B cell (primary cell): ENCODE data around the gene UNC5B. TPM values are rescaled to one million over a fixed set of nuclear protein-coding genes. Genes with fewer than 3 reads are reported as not detected.

ENCODE experiments used
- ATAC-seq: fragments of 200-7000 bp; cut with Tn5 transposase; one replicate; pipeline ENCODE4 v1.10.0; 2021; ENCODE audit warnings: low read depth, mild to moderate bottlenecking, moderate number of reproducible peaks, moderate library complexity
- CTCF ChIA-PET: fragments of 350-600 bp; sonication (Branson Sonifier 250); formaldehyde crosslinking; loops from one replicate; lab custom pipeline; 2021; ENCODE audit warnings: antibody characterized with exemption, inconsistent platforms; lab: Charles Lee
- POLR2A ChIA-PET: fragments of 350-600 bp; sonication (Branson Sonifier 250); formaldehyde crosslinking; loops from one replicate; lab custom pipeline; 2021; ENCODE audit warnings: antibody characterized with exemption; lab: Charles Lee
- DNase-seq: peaks from one replicate; pipeline ENCODE4 v3.0.0; 2013
- H2AFZ ChIP-seq: 2 replicates; pipeline ENCODE4 v1.6.1; 2012; ENCODE audit warnings: mild to moderate bottlenecking, low read depth, low read length; ENCODE audit not compliant: insufficient read depth, poor library complexity, severe bottlenecking
- H3K27ac ChIP-seq, 2 donors: 1 replicate in 1 of 2; 2 replicates in 1 of 2; pipeline ENCODE4 v1.5.1; 2012 to 2013; ENCODE audit warnings: low read length in 2 of 2, mild to moderate bottlenecking in 2 of 2, moderate library complexity in 1 of 2
- H3K27me3 ChIP-seq, 4 experiments: fragments of 200-600 bp in 1 of 4; sonication (generic) in 1 of 4; replicated peaks in 1 of 4; 1 replicate in 2 of 4; 2 replicates in 2 of 4; pipeline versions ENCODE4 v1.6.1 to v1.7.0; 2013 to 2016; ENCODE audit warnings: low read length in 3 of 4, mild to moderate bottlenecking in 2 of 4, mixed read lengths in 1 of 4, moderate library complexity in 1 of 4; ENCODE audit not compliant: insufficient read depth in 4 of 4, control insufficient read depth in 3 of 4; ENCODE audit errors: control extremely low read depth in 1 of 4
- H3K36me3 ChIP-seq, 2 experiments: replicated peaks in 1 of 2; 1 replicate in 1 of 2; 2 replicates in 1 of 2; pipeline versions ENCODE4 v1.6.1 to v1.7.1; 2013; ENCODE audit warnings: low read length in 1 of 2; ENCODE audit not compliant: insufficient read depth in 2 of 2, control insufficient read depth in 1 of 2; ENCODE audit errors: control extremely low read depth in 1 of 2, extremely low read depth in 1 of 2
- H3K4me1 ChIP-seq, 2 donors: fragments of 200-600 bp in 1 of 2; sonication (generic) in 1 of 2; 1 replicate in 1 of 2; 2 replicates in 1 of 2; pipeline versions ENCODE4 v1.5.1 to v1.6.1; 2013 to 2017; ENCODE audit warnings: low read length in 2 of 2; ENCODE audit not compliant: control insufficient read depth in 2 of 2, insufficient read depth in 2 of 2
- H3K4me2 ChIP-seq: replicated peaks from 2 replicates; pipeline ENCODE3; 2012; ENCODE audit warnings: mild to moderate bottlenecking, low read depth, low read length; ENCODE audit not compliant: poor library complexity, severe bottlenecking
- H3K4me3 ChIP-seq, 5 experiments: fragments of 200-600 bp in 1 of 5; sonication (generic) in 1 of 5; 1 replicate in 3 of 5; 2 replicates in 2 of 5; pipeline versions ENCODE4 v1.5.1 to v1.7.0; 2011 to 2016; ENCODE audit warnings: low read length in 4 of 5, mild to moderate bottlenecking in 4 of 5, low read depth in 2 of 5, control low read depth in 1 of 5, moderate library complexity in 1 of 5; ENCODE audit not compliant: insufficient read depth in 1 of 5; ENCODE audit errors: control extremely low read depth in 1 of 5, extremely low read depth in 1 of 5
- H3K79me2 ChIP-seq: fragments of 200-600 bp; sonication (generic); one replicate; pipeline ENCODE4 v1.6.0; 2016; ENCODE audit warnings: low read length; ENCODE audit not compliant: control insufficient read depth, insufficient read depth
- H3K9ac ChIP-seq: fragments of 200-600 bp; sonication (generic); 2 replicates; pipeline ENCODE4 v1.6.1; 2017; ENCODE audit warnings: mild to moderate bottlenecking, low read length, moderate library complexity
- H3K9me3 ChIP-seq, 3 donors: one replicate each; pipeline versions ENCODE4 v1.6.1 to v1.7.1; 2013; ENCODE audit warnings: low read length in 2 of 3; ENCODE audit not compliant: control insufficient read depth in 2 of 3, insufficient read depth in 1 of 3; ENCODE audit errors: control extremely low read depth in 1 of 3
- H4K20me1 ChIP-seq: 2 replicates; pipeline ENCODE4 v1.6.0; 2012; ENCODE audit warnings: mild to moderate bottlenecking, low read length; ENCODE audit not compliant: insufficient read depth, control insufficient read depth, poor library complexity, severe bottlenecking
- H3K27ac Mint-ChIP-seq: one replicate; pipeline ENCODE4 v1.8.0; 2021; ENCODE audit warnings: mixed read lengths
- H3K27me3 Mint-ChIP-seq: one replicate; pipeline ENCODE4 v1.8.0; 2021; ENCODE audit warnings: mixed read lengths
- H3K4me1 Mint-ChIP-seq: one replicate; pipeline ENCODE4 v1.8.0; 2021; ENCODE audit warnings: mixed read lengths
- H3K4me3 Mint-ChIP-seq: one replicate; pipeline ENCODE4 v1.8.0; 2021; ENCODE audit warnings: mixed read lengths
- H3K9me3 Mint-ChIP-seq: one replicate; pipeline ENCODE4 v1.8.0; 2022; ENCODE audit warnings: mixed read lengths; ENCODE audit not compliant: insufficient read depth
- EZH2 ChIP-seq: IDR thresholded peaks from 2 replicates; pipeline ENCODE4 v1.6.1; 2012; ENCODE audit warnings: borderline replicate concordance, low read depth, mild to moderate bottlenecking, moderate library complexity, low read length; ENCODE audit not compliant: insufficient read depth, poor library complexity, severe bottlenecking
- WGBS: methylation state at CpG from one replicate; pipeline ENCODE4 v1.1.5; 2013; ENCODE audit warnings: missing lambda C conversion rate; ENCODE audit not compliant: insufficient coverage; 5-methylcytosine and 5-hydroxymethylcytosine counted together
- intact Hi-C: fragments of 100-400 bp; cut with micrococcal nuclease; formaldehyde crosslinking; loops from one replicate; pipeline ENCODE4 v1.10.0; 2022
- polyA plus RNA-seq: library from polyadenylated mRNA; depleted of rRNA; stranded (reverse); fragments of >200 nt; gene quantifications from 2 replicates; pipeline ENCODE4 v1.2.3, GENCODE V29; 2012
- total RNA-seq, 2 donors: library from RNA; stranded (reverse); fragments of 120-200 nt in 1 of 2; gene quantifications; 1 replicate in 1 of 2; 2 replicates in 1 of 2; pipeline versions ENCODE4 v1.2.3 to v1.2.4, GENCODE V29; 2013 to 2022
- TF ChIP-seq, protein P1 (sequence below): fragments of 200-600 bp; IDR thresholded peaks from one replicate; pipeline ENCODE4 v1.8.0; 2022; ENCODE audit warnings: antibody characterized with exemption, mild to moderate bottlenecking

The UNC5B gene
- total and polyA plus RNA-seq, 2 donors (not counting 1 experiment from before 2014, with no cell fraction given) = not detected

DNA sequence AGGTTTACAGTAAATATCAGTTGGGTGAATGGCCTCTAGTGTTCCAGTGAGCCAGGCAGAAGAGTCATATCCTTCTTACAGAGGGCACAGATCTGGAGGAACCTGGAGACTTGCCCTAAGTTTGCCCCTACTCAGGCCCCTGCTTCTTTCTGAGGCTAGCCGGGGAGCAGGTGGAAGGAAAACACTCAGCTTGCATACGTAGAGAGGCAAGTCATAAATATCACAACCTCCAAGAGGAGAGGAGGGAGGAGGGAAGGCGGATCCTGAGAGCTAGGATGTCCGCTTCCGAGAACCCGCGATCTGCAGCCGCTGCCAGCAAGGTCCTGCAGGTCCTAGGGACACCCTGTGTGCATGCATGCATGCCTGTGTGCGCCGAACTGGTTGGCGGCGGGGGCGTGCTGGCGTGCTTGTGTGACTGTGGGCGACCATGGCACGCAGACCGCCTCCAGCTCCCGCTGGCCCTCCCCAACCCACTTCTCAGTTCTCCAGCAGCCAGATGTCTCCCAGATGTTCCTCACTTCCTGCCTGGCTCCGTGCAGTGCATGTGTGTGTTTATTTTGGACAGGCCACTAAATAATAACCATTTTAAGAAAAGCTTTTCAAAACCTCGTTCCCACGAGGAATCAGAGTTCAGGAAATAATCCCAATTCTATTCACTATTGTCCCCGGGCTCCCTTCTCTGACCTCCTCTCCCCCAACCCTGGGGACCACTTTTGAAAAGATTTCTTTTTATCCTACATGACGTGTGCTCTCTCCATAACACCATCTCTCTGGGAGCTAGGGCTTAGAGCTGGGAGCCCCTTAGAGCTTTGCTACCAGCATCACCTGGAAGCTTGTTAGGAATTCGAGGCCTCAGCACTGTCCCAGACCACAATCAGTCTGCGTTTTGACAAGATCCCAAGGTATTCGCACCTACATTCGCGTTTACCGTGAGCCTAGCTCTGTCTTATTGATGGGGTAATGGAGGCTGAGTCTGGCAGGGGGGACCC is 32.4 kb downstream of the UNC5B start:
- ATAC-seq (no peak), DNase-seq (no peak)
- H3K79me2 ChIP-seq = no peaks in the 10 kb centered on the region
- Mint-ChIP-seq H3K4me3 (no peak overlapping the region), H3K9me3 (no peaks in the 10 kb centered on the region), H3K27me3 (peaks cover 45% of the 10 kb centered on the region), H3K27ac (no peak overlapping the region), H3K4me1 (peaks cover 5% of the 10 kb centered on the region)
- no peak overlapping the region for H3K27ac ChIP-seq
- WGBS = 33% methylated on average over 26 of the region's 29 CpGs
- H4K20me1 ChIP-seq = no peaks in the 10 kb centered on the region
- intact Hi-C loops = no loop called here
- H3K4me3 ChIP-seq = no peak overlapping the region
- ChIA-PET CTCF (no interaction called here), POLR2A (no interaction called here)
- H3K4me2 ChIP-seq = no peak overlapping the region
- H3K27me3 ChIP-seq = peaks cover 0 to 14% (median 3%) of the 10 kb centered on the region in 4 experiments
- peaks cover 0 to 3% of the 10 kb centered on the region in 2 donors for H3K4me1 ChIP-seq
- no peaks in the 10 kb centered on the region for H3K36me3 ChIP-seq
- H3K9me3 ChIP-seq = no peaks in the 10 kb centered on the region
- H2AFZ ChIP-seq = no peak overlapping the region
- no peak overlapping the region for H3K9ac ChIP-seq
- TF ChIP-seq, protein P1, sequence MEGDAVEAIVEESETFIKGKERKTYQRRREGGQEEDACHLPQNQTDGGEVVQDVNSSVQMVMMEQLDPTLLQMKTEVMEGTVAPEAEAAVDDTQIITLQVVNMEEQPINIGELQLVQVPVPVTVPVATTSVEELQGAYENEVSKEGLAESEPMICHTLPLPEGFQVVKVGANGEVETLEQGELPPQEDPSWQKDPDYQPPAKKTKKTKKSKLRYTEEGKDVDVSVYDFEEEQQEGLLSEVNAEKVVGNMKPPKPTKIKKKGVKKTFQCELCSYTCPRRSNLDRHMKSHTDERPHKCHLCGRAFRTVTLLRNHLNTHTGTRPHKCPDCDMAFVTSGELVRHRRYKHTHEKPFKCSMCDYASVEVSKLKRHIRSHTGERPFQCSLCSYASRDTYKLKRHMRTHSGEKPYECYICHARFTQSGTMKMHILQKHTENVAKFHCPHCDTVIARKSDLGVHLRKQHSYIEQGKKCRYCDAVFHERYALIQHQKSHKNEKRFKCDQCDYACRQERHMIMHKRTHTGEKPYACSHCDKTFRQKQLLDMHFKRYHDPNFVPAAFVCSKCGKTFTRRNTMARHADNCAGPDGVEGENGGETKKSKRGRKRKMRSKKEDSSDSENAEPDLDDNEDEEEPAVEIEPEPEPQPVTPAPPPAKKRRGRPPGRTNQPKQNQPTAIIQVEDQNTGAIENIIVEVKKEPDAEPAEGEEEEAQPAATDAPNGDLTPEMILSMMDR = no peak
- no peak for TF ChIP-seq EZH2
